Measurements from ENCODE around the gene LRRFIP1.

LRRFIP1 gene

DNA sequence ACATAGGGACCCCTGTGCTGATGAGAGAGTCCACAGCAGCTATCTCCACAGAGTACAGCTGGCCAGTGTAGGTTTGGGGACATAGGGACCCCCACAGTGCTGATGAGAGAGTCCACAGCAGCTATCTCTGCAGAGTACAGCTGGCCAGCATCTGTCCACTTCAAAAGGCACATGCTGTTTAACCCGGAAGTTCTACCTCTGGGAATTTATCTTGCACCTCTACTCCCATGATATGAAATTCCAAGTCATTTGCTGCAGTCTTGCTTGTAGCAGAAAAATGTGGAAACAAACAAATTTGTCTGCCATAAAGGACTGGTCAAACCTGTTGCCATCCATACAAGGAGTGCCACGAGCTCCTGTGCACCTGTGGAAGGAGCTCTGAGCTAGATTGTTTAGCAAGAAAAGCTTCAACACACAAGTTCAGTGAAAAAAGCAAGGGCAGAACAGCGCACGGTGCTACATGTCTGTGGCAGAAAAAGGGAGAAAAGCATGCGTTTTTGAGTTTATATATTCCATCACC is 33.1 kb downstream of the LRRFIP1 start:
- H3K4me3 ChIP-seq (ENCODE audit: control insufficient read depth, low read depth, low read length): no peak overlapping the region
- TF ChIP-seq, protein P1, sequence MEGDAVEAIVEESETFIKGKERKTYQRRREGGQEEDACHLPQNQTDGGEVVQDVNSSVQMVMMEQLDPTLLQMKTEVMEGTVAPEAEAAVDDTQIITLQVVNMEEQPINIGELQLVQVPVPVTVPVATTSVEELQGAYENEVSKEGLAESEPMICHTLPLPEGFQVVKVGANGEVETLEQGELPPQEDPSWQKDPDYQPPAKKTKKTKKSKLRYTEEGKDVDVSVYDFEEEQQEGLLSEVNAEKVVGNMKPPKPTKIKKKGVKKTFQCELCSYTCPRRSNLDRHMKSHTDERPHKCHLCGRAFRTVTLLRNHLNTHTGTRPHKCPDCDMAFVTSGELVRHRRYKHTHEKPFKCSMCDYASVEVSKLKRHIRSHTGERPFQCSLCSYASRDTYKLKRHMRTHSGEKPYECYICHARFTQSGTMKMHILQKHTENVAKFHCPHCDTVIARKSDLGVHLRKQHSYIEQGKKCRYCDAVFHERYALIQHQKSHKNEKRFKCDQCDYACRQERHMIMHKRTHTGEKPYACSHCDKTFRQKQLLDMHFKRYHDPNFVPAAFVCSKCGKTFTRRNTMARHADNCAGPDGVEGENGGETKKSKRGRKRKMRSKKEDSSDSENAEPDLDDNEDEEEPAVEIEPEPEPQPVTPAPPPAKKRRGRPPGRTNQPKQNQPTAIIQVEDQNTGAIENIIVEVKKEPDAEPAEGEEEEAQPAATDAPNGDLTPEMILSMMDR (IDR thresholded peaks at IDR 0.05; ENCODE audit: control insufficient read depth, insufficient read depth, low read depth, low read length, missing control alignments): no peak
- no peak for DNase-seq (ENCODE audit: low read depth)

DNA sequence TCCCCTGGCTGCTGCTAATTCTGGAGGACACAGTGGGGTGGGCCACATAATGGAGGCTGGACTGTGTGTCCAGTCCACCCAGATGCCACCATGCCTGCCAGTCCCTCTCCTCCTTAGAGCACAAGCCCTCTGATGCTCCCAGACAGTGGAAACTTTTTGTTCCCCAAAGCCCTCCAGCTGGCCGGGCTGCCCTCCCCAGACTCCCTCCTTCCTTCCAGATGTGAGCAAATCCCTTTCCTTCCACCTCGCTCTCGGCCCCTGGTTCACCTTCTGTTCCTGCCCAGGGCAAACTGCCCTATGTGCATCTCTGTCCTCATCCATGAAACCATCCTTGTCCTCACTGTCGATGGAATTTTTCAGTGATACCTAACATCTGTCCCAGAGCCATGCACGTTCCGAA is 33.9 kb downstream of the LRRFIP1 start:
- H3K4me3 ChIP-seq (ENCODE audit: control insufficient read depth, low read depth, low read length): no peak overlapping the region
- no peak for DNase-seq (ENCODE audit: low read depth)
- TF ChIP-seq, protein P1 (IDR thresholded peaks at IDR 0.05; ENCODE audit: control insufficient read depth, insufficient read depth, low read depth, low read length, missing control alignments): no peak

DNA sequence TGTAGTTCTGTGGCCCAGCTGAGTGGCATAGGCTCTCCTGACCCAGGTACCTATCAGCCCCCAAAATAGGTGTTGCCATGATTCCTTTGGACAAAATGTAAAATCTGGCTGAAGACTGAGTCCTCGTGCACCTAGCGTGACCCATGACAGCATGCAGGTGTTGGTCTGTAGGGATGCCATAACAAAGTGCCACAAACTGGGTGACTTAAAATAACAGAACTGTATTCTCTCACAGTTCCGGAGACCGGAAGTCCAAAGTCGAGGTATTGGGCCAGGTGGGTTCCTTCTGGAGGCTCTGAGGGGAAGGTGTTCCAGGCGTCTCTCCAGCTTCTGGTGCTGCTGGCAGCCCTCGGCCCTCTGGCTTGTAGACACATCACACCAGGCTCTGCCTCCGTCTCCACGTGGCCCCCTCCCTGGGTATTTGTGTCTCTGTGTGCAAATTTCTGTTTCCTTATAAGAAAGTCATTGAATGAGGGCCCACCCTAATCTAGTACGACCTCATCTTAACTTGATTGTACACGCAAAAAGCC is 34.5 kb downstream of the LRRFIP1 start:
- no peak overlapping the region for H3K4me3 ChIP-seq (ENCODE audit: control insufficient read depth, low read depth, low read length)
- no peak for DNase-seq (ENCODE audit: low read depth)
- TF ChIP-seq, protein P1 (IDR thresholded peaks at IDR 0.05; ENCODE audit: control insufficient read depth, insufficient read depth, low read depth, low read length, missing control alignments): no peak

DNA sequence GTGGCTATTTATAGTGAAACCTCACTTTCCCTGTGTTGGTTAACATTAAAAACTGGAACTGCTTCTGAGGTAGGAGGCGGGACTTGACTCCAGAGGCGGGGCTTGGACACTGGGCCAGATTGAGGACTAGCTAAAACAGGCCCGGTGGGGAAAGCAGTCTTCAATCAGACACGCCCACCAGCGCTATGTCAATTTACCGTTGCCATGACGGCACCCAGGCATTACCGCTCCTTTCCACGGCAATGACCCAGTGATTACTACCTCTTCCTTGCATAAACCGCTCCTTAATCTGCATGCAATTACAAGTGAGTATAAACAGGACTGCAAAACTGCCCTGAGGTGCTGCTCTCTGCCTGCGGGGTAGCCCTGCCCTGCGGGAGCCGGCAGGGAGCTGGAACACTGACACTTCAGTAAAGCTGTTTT is 35.3 kb downstream of the LRRFIP1 start:
- TF ChIP-seq, protein P1 (IDR thresholded peaks at IDR 0.05; ENCODE audit: control insufficient read depth, insufficient read depth, low read depth, low read length, missing control alignments): no peak
- DNase-seq (ENCODE audit: low read depth): peak; percentile 90
- H3K4me3 ChIP-seq (ENCODE audit: control insufficient read depth, low read depth, low read length): no peak overlapping the region

DNA sequence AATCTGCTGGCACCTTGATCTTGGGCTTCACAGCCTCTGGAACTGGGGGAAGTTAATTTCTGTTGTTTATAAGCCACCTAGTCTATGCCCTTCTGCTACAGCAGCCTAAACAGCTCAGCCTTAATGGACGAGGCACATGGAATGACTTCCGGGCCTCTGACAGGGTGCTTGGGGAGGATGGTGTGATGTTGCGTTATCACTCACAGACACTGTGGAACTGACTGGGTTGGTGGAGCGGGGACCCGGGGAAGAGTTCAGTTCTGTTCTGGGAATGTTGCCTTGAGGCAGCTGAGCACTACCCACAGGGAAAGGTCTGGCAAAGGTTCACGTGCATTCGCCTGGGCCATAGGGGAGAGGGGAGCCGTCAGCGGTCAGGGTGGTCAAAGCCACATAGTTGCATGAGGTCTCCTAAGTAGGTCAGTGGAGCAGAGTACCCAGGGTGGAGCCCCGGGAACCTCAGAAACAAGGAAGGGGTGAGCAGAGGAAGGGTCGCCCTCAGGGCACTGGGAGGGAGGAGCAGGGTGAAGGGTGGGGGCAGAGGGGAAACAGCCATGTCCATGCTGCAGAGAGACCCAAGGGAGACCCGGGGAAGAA is 36.2 kb downstream of the LRRFIP1 start:
- H3K4me3 ChIP-seq (ENCODE audit: control insufficient read depth, low read depth, low read length): no peak overlapping the region
- no peak for DNase-seq (ENCODE audit: low read depth)
- TF ChIP-seq, protein P1 (IDR thresholded peaks at IDR 0.05; ENCODE audit: control insufficient read depth, insufficient read depth, low read depth, low read length, missing control alignments): no peak

DNA sequence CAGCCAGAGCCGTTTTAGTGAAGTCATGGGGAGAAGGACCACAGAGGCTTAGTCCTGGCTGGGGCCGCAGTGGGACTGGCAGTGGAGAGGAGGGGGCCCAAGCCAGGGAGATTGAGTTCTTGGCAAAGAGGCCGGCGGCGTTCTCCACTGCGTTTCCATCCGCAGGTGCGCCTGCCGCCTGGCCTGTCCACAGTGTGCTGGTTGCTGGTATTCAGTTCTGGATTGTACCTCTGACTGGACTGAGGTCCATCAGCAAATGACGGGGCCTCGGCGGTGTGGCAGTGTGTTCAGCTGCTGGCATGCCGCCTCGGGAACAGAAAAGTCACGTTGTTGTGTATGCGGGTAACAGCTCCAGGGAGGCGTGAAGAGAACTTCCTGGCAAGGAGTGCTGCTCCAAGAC is 36.8 kb downstream of the LRRFIP1 start:
- TF ChIP-seq, protein P1 (IDR thresholded peaks at IDR 0.05; ENCODE audit: control insufficient read depth, insufficient read depth, low read depth, low read length, missing control alignments): no peak
- H3K4me3 ChIP-seq (ENCODE audit: control insufficient read depth, low read depth, low read length): no peak overlapping the region
- DNase-seq (ENCODE audit: low read depth): no peak
